ENCODE data around the gene CSNK1A1.
A peak's percentile ranks its signal among the peaks of the same experiment; 100 is the strongest.

DNA sequence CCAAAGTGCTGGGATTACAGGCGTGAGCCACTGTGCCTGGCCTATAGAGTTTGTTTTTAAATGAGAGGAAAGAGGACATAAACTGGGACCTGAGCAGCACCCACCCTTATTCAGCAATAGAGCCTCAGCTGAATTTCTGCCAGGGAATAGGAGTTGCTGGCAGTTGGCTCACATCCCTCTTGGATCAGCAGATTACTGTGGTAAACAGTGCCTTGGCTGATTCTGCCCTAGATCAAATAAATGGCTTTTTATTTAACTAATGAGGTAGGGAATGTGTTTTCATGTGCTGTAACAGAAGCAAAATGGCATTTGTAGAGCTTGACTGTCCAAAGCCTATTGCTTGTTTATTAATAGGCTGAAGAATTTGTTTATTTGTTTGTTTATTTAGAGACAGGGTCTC lies 32.2 kb upstream of the CSNK1A1 start:
- TF ChIP-seq POLR2A (IDR thresholded peaks at IDR 0.05) = peak in 1 of 4 donors; percentile 15
- TF ChIP-seq, protein P1, sequence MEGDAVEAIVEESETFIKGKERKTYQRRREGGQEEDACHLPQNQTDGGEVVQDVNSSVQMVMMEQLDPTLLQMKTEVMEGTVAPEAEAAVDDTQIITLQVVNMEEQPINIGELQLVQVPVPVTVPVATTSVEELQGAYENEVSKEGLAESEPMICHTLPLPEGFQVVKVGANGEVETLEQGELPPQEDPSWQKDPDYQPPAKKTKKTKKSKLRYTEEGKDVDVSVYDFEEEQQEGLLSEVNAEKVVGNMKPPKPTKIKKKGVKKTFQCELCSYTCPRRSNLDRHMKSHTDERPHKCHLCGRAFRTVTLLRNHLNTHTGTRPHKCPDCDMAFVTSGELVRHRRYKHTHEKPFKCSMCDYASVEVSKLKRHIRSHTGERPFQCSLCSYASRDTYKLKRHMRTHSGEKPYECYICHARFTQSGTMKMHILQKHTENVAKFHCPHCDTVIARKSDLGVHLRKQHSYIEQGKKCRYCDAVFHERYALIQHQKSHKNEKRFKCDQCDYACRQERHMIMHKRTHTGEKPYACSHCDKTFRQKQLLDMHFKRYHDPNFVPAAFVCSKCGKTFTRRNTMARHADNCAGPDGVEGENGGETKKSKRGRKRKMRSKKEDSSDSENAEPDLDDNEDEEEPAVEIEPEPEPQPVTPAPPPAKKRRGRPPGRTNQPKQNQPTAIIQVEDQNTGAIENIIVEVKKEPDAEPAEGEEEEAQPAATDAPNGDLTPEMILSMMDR (IDR thresholded peaks at IDR 0.05) = no peak
